Stimulated activated CD8-positive, alpha-beta memory T cell treated with anti-CD3 and anti-CD28 coated beads, Interleukin-4, amount 100 ng/mL, for 24 hours (primary cell): ENCODE measurements around the gene ATP1B3.
"Not testable (repeated sequence)": the region's sequence is repeated elsewhere in the genome, so short reads cannot be mapped to it uniquely, and the experiment has no call there.

Experiments
- DNase-seq: peaks from one replicate; pipeline ENCODE4 v3.0.0-alpha.2; 2020; ENCODE audit warnings: low read depth

Gene ATP1B3

GRCh38 chr3:141945726-141946485 is 69.5 kb downstream of the ATP1B3 start:
- no peak for DNase-seq

- DNase-seq: no peak
Measured at GRCh38 chr3:141949399-141949798, 73.0 kb downstream of the ATP1B3 start.

GRCh38 chr3:141949972-141950371 is 73.5 kb downstream of the ATP1B3 start:
- no peak for DNase-seq

GRCh38 chr3:141950572-141951493 is 74.4 kb downstream of the ATP1B3 start:
- no peak for DNase-seq

- DNase-seq: no peak
Measured at GRCh38 chr3:141952611-141953010, 76.2 kb downstream of the ATP1B3 start.

GRCh38 chr3:141955175-141955574 is 78.7 kb downstream of the ATP1B3 start:
- DNase-seq: no peak

- DNase-seq: no peak
Measured at GRCh38 chr3:141959589-141960554, 83.4 kb downstream of the ATP1B3 start.

- DNase-seq: no peak
Measured at GRCh38 chr3:141960731-141961130, 84.3 kb downstream of the ATP1B3 start.

- no peak for DNase-seq
Measured at GRCh38 chr3:141963301-141963700, 86.9 kb downstream of the ATP1B3 start.

GRCh38 chr3:141965471-141965870 is 89.0 kb downstream of the ATP1B3 start:
- DNase-seq: no peak

- no peak for DNase-seq
Measured at GRCh38 chr3:141969711-141970110, 93.3 kb downstream of the ATP1B3 start.

GRCh38 chr3:141971571-141971970 is 95.1 kb downstream of the ATP1B3 start:
- no peak for DNase-seq

- DNase-seq: no peak
Measured at GRCh38 chr3:141972399-141972798, 96.0 kb downstream of the ATP1B3 start.

GRCh38 chr3:141974777-141975176 is 98.3 kb downstream of the ATP1B3 start:
- not testable (repeated sequence) for DNase-seq
